Gastroesophageal sphincter (tissue), 4 donors: ENCODE results near the gene ZNF793. TPM values are rescaled to one million over a fixed set of nuclear protein-coding genes. Genes with fewer than 3 reads are reported as not detected.
A peak's percentile ranks its signal among the peaks of the same experiment; 100 is the strongest.

Experiments used
- ATAC-seq: fragments of 150-250 bp; one replicate; pipeline ENCODE4 v1.9.1; 2016; ENCODE audit warnings: mild to moderate bottlenecking, moderate library complexity
- H3K27ac ChIP-seq, 4 donors: fragments of 200-600 bp; sonication (generic) in 3 of 4; 1 replicate in 3 of 4; 2 replicates in 1 of 4; pipeline ENCODE4 v1.5.1; 2016 to 2019
- H3K27me3 ChIP-seq: fragments of 200-600 bp; sonication (generic); one replicate; pipeline ENCODE4 v1.5.1; 2019
- H3K36me3 ChIP-seq, 2 donors: fragments of 200-600 bp; sonication (generic); one replicate each; pipeline ENCODE4 v1.5.1; 2019; ENCODE audit warnings: control low read depth in 1 of 2
- H3K4me1 ChIP-seq, 3 donors: fragments of 200-600 bp; sonication (generic); 1 replicate in 2 of 3; 2 replicates in 1 of 3; pipeline ENCODE4 v1.5.1; 2016 to 2019; ENCODE audit warnings: control low read depth in 2 of 3
- H3K4me3 ChIP-seq, 2 donors: fragments of 200-600 bp; sonication (generic); one replicate each; pipeline ENCODE4 v1.5.1; 2019; ENCODE audit warnings: mild to moderate bottlenecking in 1 of 2, moderate library complexity in 1 of 2
- H3K9me3 ChIP-seq, 3 donors: fragments of 200-600 bp; sonication (generic); one replicate each; pipeline ENCODE4 v1.5.1; 2017 to 2019; ENCODE audit warnings: control low read depth in 2 of 3
- EP300 ChIP-seq: sonication (generic); formaldehyde crosslinking; IDR thresholded peaks from one replicate; pipeline ENCODE4 v1.6.1; 2017; ENCODE audit warnings: antibody characterized with exemption, mild to moderate bottlenecking
- POLR2A ChIP-seq, 2 donors: fragments of 450-650 bp; IDR thresholded peaks; one replicate each; pipeline ENCODE4 v1.6.1; 2017; ENCODE audit warnings: antibody characterized with exemption in 2 of 2, mild to moderate bottlenecking in 2 of 2, moderate library complexity in 1 of 2
- POLR2AphosphoS5 ChIP-seq: sonication (generic); formaldehyde crosslinking; IDR thresholded peaks from one replicate; pipeline ENCODE4 v1.6.1; 2017; ENCODE audit warnings: antibody characterized with exemption
- whole genome bisulfite sequencing, 2 donors: methylation state at CpG; one replicate each; pipeline ENCODE4 v1.1.5; 2018; ENCODE audit warnings: low coverage in 1 of 2; 5-methylcytosine and 5-hydroxymethylcytosine counted together
- total RNA-seq, 4 donors: library from RNA; depleted of rRNA; stranded (reverse); fragments of >200 nt; gene quantifications; one replicate each; pipeline ENCODE4 v1.1.0, GENCODE V29; 2016
- TF ChIP-seq, protein P1 (sequence below), 4 experiments: fragments of 200-600 bp in 2 of 4; fragments of 450-650 bp in 2 of 4; sonication (generic) in 1 of 4; IDR thresholded peaks; one replicate each; pipeline ENCODE4 v1.5.1; 2017 to 2019; ENCODE audit warnings: antibody characterized with exemption in 4 of 4, mild to moderate bottlenecking in 2 of 4, moderate library complexity in 2 of 4

Gene ZNF793
- total RNA-seq, 4 donors from 2014 or later = 2.3 to 8.1 (median 6.3) TPM

DNA sequence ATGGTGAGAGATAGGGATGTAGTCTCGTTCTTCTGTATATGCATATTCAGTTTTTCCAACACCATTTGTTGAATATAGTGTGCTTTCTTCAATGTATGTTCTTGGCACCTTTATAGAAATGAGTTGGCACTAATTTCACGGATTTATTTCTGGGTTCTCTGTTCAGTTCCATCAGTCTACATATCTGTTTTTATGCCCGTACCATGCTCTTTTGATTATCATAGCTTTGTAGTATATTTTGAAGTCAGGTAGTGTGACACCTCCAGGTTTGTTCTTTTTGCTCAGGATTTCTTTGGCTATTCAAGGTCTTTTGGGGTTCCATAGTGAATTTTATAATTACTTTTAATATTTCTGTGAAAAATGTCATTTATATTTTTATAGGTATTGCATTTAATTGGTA, 14.5 kb upstream of the ZNF793 start:
- 57 to 58% methylated on average over 3 of the region's 3 CpGs for WGBS, 2 donors
- Histone ChIP-seq H3K36me3 (no peaks in the 10 kb centered on the region), H3K27me3 (no peaks in the 10 kb centered on the region), H3K4me1 (no peaks in the 10 kb centered on the region), H3K27ac (no peak overlapping the region), H3K9me3 (peaks cover 0 to 82% (median 5%) of the 10 kb centered on the region in 3 donors), H3K4me3 (no peak overlapping the region)
- TF ChIP-seq POLR2A (IDR thresholded peaks at IDR 0.05) = no peak
- TF ChIP-seq EP300 = no peak
- TF ChIP-seq, protein P1, sequence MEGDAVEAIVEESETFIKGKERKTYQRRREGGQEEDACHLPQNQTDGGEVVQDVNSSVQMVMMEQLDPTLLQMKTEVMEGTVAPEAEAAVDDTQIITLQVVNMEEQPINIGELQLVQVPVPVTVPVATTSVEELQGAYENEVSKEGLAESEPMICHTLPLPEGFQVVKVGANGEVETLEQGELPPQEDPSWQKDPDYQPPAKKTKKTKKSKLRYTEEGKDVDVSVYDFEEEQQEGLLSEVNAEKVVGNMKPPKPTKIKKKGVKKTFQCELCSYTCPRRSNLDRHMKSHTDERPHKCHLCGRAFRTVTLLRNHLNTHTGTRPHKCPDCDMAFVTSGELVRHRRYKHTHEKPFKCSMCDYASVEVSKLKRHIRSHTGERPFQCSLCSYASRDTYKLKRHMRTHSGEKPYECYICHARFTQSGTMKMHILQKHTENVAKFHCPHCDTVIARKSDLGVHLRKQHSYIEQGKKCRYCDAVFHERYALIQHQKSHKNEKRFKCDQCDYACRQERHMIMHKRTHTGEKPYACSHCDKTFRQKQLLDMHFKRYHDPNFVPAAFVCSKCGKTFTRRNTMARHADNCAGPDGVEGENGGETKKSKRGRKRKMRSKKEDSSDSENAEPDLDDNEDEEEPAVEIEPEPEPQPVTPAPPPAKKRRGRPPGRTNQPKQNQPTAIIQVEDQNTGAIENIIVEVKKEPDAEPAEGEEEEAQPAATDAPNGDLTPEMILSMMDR (IDR thresholded peaks at IDR 0.05) = no peak
- no peak for TF ChIP-seq POLR2AphosphoS5
- ATAC-seq = no peak

DNA sequence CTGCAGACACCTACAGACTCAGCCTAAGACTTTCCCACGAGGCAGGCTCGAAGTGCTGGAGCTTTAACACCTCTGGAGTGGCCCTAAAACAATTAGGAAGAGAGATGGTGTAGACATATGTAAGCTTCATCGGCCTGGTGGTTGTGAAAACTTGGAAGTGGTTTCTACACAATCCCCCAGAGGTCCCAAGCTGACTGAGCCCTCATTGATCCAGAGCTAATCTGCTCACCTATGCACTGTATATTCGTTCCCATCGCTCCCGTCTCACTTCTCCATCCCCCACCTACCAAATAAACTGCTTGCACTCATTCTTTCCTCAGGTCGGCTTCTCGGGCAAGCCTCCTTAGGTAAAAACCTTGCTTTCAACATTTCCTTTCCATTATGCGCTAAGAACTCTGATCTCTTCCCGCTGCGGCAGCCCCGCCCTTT, 767 bp upstream of the ZNF793 start:
- H3K36me3 ChIP-seq = peaks cover 0 to 23% of the 10 kb centered on the region in 2 donors
- H3K27me3 ChIP-seq = no peaks in the 10 kb centered on the region
- H3K4me1 ChIP-seq = peaks cover 0 to 22% (median 4%) of the 10 kb centered on the region in 3 donors
- H3K4me3 ChIP-seq = peak overlapping the region; percentile 65 to 72
- 0% methylated on average over 9 to 11 of the region's 12 CpGs for WGBS, 2 donors
- H3K9me3 ChIP-seq = peaks cover 0 to 6% (median 0%) of the 10 kb centered on the region in 3 donors
- H3K27ac ChIP-seq = peak overlapping the region; percentile 79 to 90 (median 90)
- TF ChIP-seq POLR2A (IDR thresholded peaks at IDR 0.05) = no peak
- no peak for TF ChIP-seq POLR2AphosphoS5
- TF ChIP-seq, protein P1 (IDR thresholded peaks at IDR 0.05) = no peak
- TF ChIP-seq EP300 = no peak
- peak; percentile 6 for ATAC-seq

DNA sequence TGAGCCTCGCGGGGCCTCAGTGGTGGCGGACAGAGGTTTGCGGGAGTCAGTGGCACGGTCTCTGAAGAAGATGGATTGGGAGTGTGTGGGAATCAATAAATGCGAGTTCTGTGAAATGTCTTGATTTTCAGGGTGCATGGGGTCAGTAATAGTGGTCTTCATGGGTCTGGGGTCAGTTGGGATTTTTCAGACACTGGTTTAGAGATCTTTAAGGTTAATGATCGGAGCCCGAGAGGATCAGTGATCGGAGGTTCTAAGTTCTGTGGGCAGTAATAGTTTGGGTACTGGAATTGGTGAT, 377 bp downstream of the ZNF793 start:
- Histone ChIP-seq H3K9me3 (peaks cover 0 to 6% (median 0%) of the 10 kb centered on the region in 3 donors), H3K27ac (peak overlapping the region; percentile 79 to 90 (median 90)), H3K4me1 (peaks cover 0 to 22% (median 4%) of the 10 kb centered on the region in 3 donors), H3K27me3 (no peaks in the 10 kb centered on the region), H3K36me3 (peaks cover 0 to 34% of the 10 kb centered on the region in 2 donors), H3K4me3 (peak overlapping the region; percentile 65 to 72)
- TF ChIP-seq EP300 = no peak
- no peak for TF ChIP-seq POLR2AphosphoS5
- TF ChIP-seq, protein P1 (IDR thresholded peaks at IDR 0.05) = no peak
- TF ChIP-seq POLR2A (IDR thresholded peaks at IDR 0.05) = no peak
- ATAC-seq = no peak
- WGBS, 2 donors = 0 to 3% methylated on average over 6 to 9 of the region's 9 CpGs

DNA sequence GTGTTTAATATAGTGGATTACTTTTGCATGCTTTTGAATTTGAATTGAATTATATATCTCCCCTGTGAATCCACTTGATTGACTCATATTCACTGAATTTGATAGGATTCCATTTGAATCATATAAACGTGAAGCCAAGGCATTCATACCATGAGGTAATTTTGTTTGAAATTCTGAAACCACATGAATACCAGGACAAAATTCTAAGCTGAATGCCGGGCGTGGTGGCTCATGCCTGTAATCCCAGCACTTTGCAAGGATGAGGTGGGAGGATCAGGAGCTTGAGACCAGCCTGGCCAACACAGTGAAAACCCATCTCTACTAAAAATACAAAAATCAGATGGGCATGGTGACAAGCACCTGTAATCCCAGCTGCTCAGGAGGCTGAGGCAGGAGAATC, 4.4 kb downstream of the ZNF793 start:
- Histone ChIP-seq H3K4me3 (no peak overlapping the region), H3K36me3 (peaks cover 0 to 75% of the 10 kb centered on the region in 2 donors), H3K9me3 (peaks cover 0 to 8% (median 0%) of the 10 kb centered on the region in 3 donors), H3K27ac (no peak overlapping the region), H3K4me1 (peaks cover 0 to 11% (median 4%) of the 10 kb centered on the region in 3 donors), H3K27me3 (no peaks in the 10 kb centered on the region)
- no peak for ATAC-seq
- TF ChIP-seq POLR2A (IDR thresholded peaks at IDR 0.05) = no peak
- TF ChIP-seq POLR2AphosphoS5 = no peak
- TF ChIP-seq EP300 = no peak
- TF ChIP-seq, protein P1 (IDR thresholded peaks at IDR 0.05) = no peak
- 80 to 93% methylated on average over 1 to 3 of the region's 3 CpGs for WGBS, 2 donors

DNA sequence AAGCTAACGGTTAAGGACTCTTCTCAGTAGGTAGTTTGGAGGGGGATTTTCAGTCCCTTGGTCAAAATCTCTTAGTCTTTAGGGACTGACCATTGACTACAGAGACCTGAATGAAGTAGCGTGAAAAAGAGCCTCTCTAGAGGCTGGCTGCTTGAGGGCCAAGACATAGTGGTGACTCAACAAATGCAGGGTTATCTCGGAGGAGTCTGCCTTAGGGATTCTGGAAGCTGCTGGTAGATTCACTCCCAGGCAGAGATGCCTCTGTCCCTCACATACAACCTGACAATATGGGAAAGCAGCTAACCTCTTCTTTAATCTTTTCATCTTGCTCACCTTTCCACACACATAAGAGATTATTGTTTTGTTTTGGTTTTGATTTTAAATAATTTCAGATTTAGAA, 5.1 kb downstream of the ZNF793 start:
- peaks cover 0 to 14% (median 0%) of the 10 kb centered on the region in 3 donors for H3K9me3 ChIP-seq
- H3K27me3 ChIP-seq = no peaks in the 10 kb centered on the region
- no peak for TF ChIP-seq POLR2AphosphoS5
- TF ChIP-seq, protein P1 (IDR thresholded peaks at IDR 0.05) = no peak
- no peak for TF ChIP-seq EP300
- no peak for TF ChIP-seq POLR2A (IDR thresholded peaks at IDR 0.05)
- H3K4me1 ChIP-seq = peaks cover 0 to 11% (median 4%) of the 10 kb centered on the region in 3 donors
- H3K4me3 ChIP-seq = no peak overlapping the region
- H3K36me3 ChIP-seq = peaks cover 0 to 81% of the 10 kb centered on the region in 2 donors
- 90 to 93% methylated on average over 2 to 3 of the region's 3 CpGs for WGBS, 2 donors
- no peak for ATAC-seq
- H3K27ac ChIP-seq = no peak overlapping the region
